Loucy (cell line): ENCODE data around the gene PIGM.

ENCODE experiments used
- CTCF ChIP-seq: fragments of 200-600 bp; sonication (generic); conservative IDR thresholded peaks from 2 replicates; pipeline ENCODE4 v1.5.1; 2014; ENCODE audit warnings: mild to moderate bottlenecking, antibody characterized with exemption, low read length
- EZH2phosphoT487 ChIP-seq: fragments of 200-600 bp; IDR thresholded peaks from 2 replicates; pipeline ENCODE4 v1.6.1; 2018; ENCODE audit warnings: antibody characterized with exemption, mild to moderate bottlenecking, moderate library complexity, borderline replicate concordance

GRCh38 chr1:160005070-160005469 is 26.7 kb downstream of the PIGM start:
- TF ChIP-seq CTCF (no peak), EZH2phosphoT487 (no peak)
